GM12891 (cell line): ENCODE measurements around the gene C10orf95.

Experiments used
- POLR2A ChIP-seq: IDR thresholded peaks from 2 replicates; pipeline ENCODE4 v1.6.1; 2011; ENCODE audit warnings: low read depth, low read length, control low read depth
- TAF1 ChIP-seq: IDR thresholded peaks from 2 replicates; pipeline ENCODE4 v1.6.1; 2011; ENCODE audit warnings: low read depth, low read length, control low read depth

- TF ChIP-seq POLR2A (no peak; the same call in none of the 2 replicates), TAF1 (0 out of 2 replicates have a peak, but pooled peaks have one; percentile 0)
Measured at GRCh38 chr10:102405632-102406031, 45.7 kb downstream of the C10orf95 start.
